Uterus (tissue), 4 donors: Measurements from ENCODE around the gene IRAK1. TPM values are rescaled to one million over a fixed set of nuclear protein-coding genes. Genes with fewer than 3 reads are reported as not detected.
A peak's percentile ranks its signal among the peaks of the same experiment; 100 is the strongest.

Source experiments
- DNase-seq, 2 donors: peaks; one replicate each; pipeline ENCODE4 v3.0.0-alpha.2; 2019 to 2020
- H3K27ac ChIP-seq, 2 donors: fragments of 200-600 bp; sonication (generic); 1 replicate in 1 of 2; 2 replicates in 1 of 2; pipeline ENCODE4 v1.5.1; 2016 to 2018
- H3K27me3 ChIP-seq, 2 donors: fragments of 200-600 bp; sonication (generic); one replicate each; pipeline ENCODE4 v1.5.1; 2018 to 2019; ENCODE audit warnings: control low read depth in 1 of 2
- H3K36me3 ChIP-seq, 2 donors: fragments of 200-600 bp; sonication (generic); one replicate each; pipeline ENCODE4 v1.5.1; 2019; ENCODE audit warnings: control low read depth in 1 of 2
- H3K4me1 ChIP-seq, 2 donors: fragments of 200-600 bp; sonication (generic); one replicate each; pipeline ENCODE4 v1.5.1; 2018 to 2019; ENCODE audit warnings: control low read depth in 1 of 2
- H3K4me3 ChIP-seq, 2 donors: fragments of 200-600 bp; sonication (generic); 1 replicate in 1 of 2; 2 replicates in 1 of 2; pipeline ENCODE4 v1.5.1; 2018 to 2019; ENCODE audit warnings: mild to moderate bottlenecking in 1 of 2
- H3K9me3 ChIP-seq, 2 donors: fragments of 200-600 bp; sonication (generic); one replicate each; pipeline ENCODE4 v1.5.1; 2019; ENCODE audit warnings: control low read depth in 1 of 2
- POLR2A ChIP-seq, 2 donors: fragments of 450-650 bp; IDR thresholded peaks; one replicate each; pipeline ENCODE4 v1.6.1; 2016; ENCODE audit warnings: antibody characterized with exemption in 2 of 2, mild to moderate bottlenecking in 1 of 2, moderate library complexity in 1 of 2
- intact Hi-C: fragments of 100-400 bp; cut with DNase I; formaldehyde crosslinking; loops from one replicate; pipeline ENCODE4 v1.15.1; 2023; ENCODE audit warnings: low total_unique reads
- total RNA-seq, 4 donors: library from RNA; depleted of rRNA in 3 of 4; stranded (reverse); fragments of >200 nt in 3 of 4; gene quantifications; one replicate each; pipeline versions ENCODE4 v1.1.0 to v1.2.4, GENCODE V29; 2014 to 2023
- TF ChIP-seq, protein P1 (sequence below), 4 experiments: fragments of 200-600 bp in 2 of 4; fragments of 450-650 bp in 2 of 4; sonication (generic) in 2 of 4; IDR thresholded peaks; one replicate each; pipeline ENCODE4 v1.5.1; 2016 to 2019; ENCODE audit warnings: antibody characterized with exemption in 4 of 4, mild to moderate bottlenecking in 2 of 4, moderate library complexity in 1 of 4
- donor health status: DM: yes; HTN: yes; CAD: no.

IRAK1 gene
- total RNA-seq, 4 donors from 2014 or later: 9.7 to 52.6 (median 35.8) TPM

DNA sequence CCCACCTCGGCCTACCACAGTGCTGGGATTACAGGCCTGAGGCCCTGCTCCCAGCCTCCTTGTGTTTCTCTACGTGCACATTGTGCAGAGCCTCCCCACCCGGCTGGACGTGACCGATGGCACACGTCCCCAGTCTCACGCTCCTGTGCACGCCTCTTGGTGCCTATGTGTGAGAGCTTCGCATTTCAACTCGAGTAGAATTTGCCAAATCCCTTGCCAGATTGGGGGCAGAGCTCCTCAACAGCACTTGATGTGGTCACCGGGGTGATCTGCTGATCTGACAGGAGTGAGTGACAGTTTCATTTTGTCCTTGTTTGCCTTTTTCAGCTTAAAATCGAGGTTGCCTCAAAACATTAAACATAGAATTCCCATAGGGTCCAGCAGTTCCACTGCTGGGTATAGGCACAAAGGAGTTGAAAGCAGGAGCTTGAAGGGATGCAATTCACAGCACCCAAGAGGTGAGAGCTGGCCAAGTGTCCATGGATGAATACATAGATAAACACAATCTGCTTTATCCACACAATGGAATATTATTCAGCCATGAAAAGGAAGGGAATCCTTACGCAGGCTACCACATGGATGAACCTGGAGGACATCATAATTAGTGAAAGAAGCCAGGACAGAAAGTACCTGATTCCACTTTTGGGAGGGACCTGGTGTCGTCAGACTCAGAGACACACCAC is 29.6 kb downstream of the IRAK1 start:
- no peak overlapping the region for H3K4me3 ChIP-seq
- H3K27me3 ChIP-seq: no peaks in the 10 kb centered on the region
- no peaks in the 10 kb centered on the region for H3K9me3 ChIP-seq
- DNase-seq: no peak
- no peaks in the 10 kb centered on the region for H3K36me3 ChIP-seq
- TF ChIP-seq, protein P1, sequence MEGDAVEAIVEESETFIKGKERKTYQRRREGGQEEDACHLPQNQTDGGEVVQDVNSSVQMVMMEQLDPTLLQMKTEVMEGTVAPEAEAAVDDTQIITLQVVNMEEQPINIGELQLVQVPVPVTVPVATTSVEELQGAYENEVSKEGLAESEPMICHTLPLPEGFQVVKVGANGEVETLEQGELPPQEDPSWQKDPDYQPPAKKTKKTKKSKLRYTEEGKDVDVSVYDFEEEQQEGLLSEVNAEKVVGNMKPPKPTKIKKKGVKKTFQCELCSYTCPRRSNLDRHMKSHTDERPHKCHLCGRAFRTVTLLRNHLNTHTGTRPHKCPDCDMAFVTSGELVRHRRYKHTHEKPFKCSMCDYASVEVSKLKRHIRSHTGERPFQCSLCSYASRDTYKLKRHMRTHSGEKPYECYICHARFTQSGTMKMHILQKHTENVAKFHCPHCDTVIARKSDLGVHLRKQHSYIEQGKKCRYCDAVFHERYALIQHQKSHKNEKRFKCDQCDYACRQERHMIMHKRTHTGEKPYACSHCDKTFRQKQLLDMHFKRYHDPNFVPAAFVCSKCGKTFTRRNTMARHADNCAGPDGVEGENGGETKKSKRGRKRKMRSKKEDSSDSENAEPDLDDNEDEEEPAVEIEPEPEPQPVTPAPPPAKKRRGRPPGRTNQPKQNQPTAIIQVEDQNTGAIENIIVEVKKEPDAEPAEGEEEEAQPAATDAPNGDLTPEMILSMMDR (IDR thresholded peaks at IDR 0.05): no peak
- no peak for TF ChIP-seq POLR2A (IDR thresholded peaks at IDR 0.05)
- H3K4me1 ChIP-seq: no peaks in the 10 kb centered on the region
- intact Hi-C loops: no loop called here
- no peak overlapping the region for H3K27ac ChIP-seq

DNA sequence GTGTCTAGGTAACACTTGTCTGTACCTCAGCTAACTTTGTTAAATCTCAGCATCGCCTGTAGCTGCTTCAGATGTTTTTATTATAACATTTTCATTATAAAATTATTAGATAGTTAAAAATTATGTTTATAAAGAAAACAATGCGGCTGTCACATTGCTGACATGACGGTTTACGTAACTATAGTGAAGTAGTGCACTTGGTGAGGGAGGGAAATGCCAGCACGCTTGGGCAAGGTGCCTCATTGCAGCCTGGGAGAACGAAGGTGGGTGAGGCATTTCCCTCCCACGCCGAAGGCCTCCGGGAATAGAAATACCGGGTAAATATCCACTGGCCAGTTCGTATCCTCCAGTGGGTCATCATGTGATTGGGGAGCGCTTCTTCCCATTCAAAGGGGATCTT is 31.2 kb downstream of the IRAK1 start:
- H3K27ac ChIP-seq: no peak overlapping the region
- H3K27me3 ChIP-seq: no peaks in the 10 kb centered on the region
- H3K9me3 ChIP-seq: no peaks in the 10 kb centered on the region
- DNase-seq: no peak
- intact Hi-C loops: no loop called here
- no peak for TF ChIP-seq POLR2A (IDR thresholded peaks at IDR 0.05)
- TF ChIP-seq, protein P1 (IDR thresholded peaks at IDR 0.05): no peak
- H3K4me3 ChIP-seq: no peak overlapping the region
- no peaks in the 10 kb centered on the region for H3K36me3 ChIP-seq
- H3K4me1 ChIP-seq: no peaks in the 10 kb centered on the region

DNA sequence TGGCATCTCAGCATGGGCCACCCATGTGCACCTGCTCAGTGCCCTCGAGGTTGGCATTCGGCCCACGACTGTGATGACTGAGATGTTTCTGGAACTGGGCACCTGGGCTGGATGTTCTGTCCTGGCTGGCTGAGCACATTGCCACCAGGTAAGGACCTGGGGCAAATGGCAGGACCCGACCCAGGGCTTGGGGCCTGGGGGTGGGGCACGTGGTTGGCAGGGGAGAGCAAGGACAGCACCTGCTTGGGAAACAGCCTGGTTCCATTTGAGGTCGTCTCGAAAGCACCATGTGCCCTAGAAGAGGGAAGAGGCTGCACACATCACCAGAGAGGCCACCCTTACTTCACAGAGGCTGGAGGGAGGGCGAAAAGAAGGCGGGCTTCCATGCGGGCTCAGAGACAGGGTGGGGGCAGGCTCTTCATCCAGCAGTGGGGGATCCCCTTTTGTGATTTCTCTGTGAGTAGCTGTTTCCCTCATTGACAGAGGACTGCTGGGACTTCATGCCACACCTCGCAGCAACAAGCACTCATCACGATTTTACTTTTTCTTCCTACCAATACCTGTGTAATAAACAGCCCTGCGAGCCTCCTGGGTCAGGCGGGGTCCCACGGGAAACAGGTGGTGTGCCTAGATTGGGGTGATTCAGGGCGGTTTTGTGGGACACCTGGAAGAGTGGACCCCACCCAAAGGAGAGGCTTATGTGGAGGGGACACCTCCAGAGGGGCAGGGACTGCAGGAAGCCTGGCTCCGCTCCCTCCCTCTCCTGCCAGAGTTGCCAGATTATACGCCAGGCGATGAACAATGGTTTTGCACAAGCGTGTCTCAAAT is 35.1 kb downstream of the IRAK1 start:
- Histone ChIP-seq H3K27me3 (no peaks in the 10 kb centered on the region), H3K36me3 (no peaks in the 10 kb centered on the region), H3K4me3 (no peak overlapping the region), H3K9me3 (no peaks in the 10 kb centered on the region), H3K4me1 (no peaks in the 10 kb centered on the region), H3K27ac (peak overlapping the region; percentile 64 to 80)
- intact Hi-C loops: no loop called here
- DNase-seq: no peak
- TF ChIP-seq, protein P1 (IDR thresholded peaks at IDR 0.05): no peak
- TF ChIP-seq POLR2A (IDR thresholded peaks at IDR 0.05): no peak

DNA sequence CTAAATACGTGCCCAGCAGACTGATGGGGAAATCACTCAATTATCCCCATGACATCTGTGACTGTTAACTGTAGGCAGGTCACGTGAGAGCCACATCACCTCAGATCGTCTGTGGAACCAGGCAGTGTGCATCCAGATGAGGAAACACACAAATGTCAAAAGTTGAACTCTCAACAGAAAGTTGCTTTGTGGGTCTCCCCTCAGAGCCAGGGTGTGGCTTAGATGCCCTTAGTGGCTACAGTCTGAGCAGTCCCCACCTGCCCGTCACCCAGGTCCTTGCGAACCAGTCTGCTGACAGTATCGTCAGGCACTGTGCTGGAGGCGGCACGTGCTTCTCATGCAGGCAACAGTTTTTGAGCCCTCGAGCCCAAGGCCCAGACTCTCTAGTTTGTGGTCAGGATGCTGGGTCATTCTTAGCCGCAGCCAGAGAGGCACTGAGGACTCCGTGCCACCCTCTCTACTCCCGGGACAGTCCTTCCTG is 36.3 kb downstream of the IRAK1 start:
- Histone ChIP-seq H3K9me3 (no peaks in the 10 kb centered on the region), H3K27me3 (no peaks in the 10 kb centered on the region), H3K36me3 (no peaks in the 10 kb centered on the region), H3K4me3 (no peak overlapping the region), H3K4me1 (no peaks in the 10 kb centered on the region), H3K27ac (no peak overlapping the region)
- no peak for TF ChIP-seq POLR2A (IDR thresholded peaks at IDR 0.05)
- TF ChIP-seq, protein P1 (IDR thresholded peaks at IDR 0.05): no peak
- DNase-seq: no peak
- intact Hi-C loops: no loop called here
